Epidermal melanocyte (primary cell): ENCODE results near the gene CRYBG2.
"Not testable (repeated sequence)": the region's sequence is repeated elsewhere in the genome, so short reads cannot be mapped to it uniquely, and the experiment has no call there.

ENCODE experiments used
- DNase-seq: peaks from one replicate; pipeline ENCODE4 v3.0.0; 2011; ENCODE audit warnings: low spot score; ENCODE audit not compliant: insufficient read length

CRYBG2 gene

DNA sequence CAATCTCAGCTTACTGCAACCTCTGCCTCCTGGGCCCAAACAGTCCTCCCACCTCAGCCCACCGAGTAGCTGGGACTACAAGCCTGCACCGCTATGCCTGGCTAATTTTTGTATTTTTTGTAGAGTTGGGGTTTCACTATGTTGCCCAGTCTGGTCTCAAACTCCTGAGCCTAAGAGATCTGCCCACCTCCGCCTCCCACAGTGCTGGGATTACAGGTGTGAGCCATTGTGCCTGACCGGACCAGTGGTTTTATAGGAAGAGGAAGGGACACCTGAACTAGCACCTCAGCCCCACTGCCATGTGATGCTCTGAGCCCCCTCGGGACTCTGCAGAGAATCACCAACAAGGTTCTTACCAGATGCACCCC is 4.1 kb downstream of the CRYBG2 start:
- DNase-seq, result no peak

DNA sequence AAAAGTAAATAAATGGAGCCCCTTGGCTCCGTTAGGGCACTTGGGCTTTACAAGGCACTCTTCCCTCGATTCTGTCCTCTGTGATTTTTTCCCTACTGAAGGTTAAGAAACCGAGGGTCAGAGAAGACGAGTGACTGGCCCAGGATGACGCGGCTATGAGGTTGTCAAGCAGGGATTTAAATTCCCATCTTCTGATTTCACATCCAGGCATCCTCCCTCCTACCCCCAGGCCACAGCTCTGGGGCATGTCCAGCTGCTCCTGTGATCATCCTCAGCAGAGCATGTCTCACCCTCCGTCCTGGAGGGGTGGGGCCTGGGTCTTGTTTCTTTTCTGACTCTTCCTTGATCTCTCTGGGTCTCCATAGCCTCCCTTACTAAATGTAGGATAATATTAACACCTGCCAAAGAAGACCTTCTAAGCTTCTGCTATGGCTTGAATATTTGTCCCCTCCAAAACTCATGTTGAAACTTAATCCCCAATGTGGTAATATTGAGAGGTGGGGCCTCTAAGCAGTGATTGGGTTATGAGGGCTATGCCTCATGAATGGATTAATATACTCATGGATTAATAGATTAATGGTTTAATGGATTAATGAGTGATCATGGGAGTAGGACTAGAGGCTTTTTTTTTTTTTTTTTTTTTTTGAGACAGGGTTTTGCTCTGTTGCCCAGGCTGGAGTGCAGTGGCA is 4.6 kb downstream of the CRYBG2 start:
- no peak for DNase-seq

DNA sequence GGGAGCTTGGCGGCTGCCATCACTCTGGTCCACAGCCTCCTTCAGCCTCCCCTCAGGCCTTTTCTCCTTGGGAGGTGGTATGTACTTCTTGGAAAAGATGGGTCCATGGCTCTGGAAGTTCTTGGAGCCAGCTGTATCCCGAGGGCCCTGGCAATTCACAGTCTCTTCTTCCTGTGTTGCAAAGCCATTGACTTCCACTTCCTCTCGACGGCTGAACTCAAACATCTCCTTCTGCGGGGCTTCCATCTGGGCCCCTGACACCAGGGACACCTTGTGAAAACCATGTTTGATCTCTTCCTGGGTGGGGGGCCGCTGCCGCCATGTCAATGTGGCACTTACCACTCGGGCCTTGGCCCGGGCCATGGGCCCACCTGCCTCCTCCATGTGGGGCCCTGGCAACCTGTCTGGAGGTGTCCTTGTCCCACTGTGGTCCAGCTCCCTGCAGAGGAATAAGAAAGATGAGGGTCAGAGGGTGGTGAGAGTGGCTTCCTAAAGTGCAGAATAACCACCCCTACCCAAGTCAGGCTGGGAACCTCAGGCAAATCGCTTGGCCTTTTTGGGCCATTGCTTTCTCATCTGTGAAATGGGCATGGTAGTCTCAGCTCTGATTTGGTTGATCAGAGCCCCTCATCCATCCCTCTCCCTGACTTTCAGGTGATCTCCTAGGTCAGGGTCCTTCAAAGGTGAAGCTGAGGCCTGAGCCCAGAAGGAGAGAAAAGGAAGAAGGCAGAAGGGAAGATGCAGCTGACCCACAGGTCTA is 7.5 kb downstream of the CRYBG2 start:
- no peak for DNase-seq

DNA sequence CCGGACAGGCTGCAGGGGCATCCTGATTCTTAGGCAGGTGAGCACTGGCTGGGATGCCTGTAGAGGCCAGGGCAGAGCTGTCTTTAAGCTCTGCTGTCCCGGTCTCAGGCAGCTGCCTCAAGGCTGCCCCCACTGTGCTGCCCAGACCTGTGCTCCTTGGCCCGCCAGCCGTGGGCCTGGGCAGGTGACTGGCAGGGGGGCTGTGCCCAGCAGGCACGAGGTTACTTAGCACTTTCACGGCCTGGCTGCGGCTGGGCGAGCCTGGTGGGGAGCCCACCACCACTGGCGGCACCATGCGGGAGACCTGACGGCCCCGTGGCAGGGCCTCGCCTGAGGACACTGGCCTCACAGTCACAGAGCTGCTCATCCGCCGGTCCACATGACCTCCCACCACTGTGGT is 8.2 kb downstream of the CRYBG2 start:
- no peak for DNase-seq

DNA sequence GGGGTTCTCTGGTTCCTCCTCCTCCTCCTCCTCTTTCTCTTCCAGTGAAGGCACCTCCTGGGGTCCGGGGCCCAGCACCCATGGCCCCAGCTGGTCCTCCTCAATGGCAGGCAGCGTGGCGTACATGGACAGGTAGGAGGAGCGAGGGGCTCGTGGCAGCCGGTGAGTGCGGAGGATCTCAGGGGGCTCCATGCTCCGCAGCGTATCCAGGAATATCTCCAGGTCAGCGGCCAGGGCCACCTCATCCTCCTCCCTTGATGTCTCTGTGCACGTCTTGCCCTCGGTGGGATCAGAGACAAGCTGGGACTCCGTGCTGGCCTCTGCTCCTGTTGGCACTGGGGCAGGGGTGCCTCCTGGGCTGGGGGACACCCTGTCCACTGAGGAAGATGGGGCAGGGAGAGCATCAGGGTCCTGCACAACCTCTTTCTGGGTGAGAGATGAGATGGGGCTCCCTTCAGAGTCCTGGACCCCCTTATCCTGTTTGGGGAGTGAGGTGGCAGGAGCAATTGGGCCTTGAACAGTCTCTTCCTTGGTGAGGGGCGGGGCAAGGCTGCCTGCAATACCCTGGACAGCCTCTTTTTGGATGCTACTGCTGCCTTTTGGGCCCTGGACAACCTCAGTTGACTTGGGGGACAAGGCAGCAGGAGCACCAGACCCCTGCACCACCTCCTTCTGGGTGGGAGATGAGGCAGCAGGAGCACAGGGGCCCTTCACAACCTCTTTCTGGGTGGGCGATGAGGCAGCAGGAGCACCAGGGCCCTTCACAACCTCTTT is 9.6 kb downstream of the CRYBG2 start:
- no peak for DNase-seq

DNA sequence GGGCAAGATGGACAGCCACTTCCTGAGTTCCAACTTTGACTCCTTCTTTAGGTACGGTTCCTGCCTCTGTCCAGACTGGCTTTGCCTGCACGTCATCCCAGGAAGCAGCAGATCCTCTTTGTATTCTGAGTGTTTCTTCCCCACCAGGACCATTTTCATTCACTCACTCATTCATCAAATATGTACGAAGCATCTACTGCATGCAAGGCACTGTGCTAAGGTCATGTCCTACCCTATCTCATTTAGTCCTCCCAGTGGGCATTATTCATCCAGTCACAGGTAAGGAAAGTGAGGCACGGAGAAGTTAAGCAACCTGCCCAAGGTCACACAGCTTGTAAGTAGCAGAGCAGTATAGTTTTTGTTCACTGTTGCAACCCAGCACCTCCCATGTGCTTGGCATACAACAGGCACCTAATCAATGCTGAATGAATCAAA is 13.9 kb downstream of the CRYBG2 start:
- no peak for DNase-seq

DNA sequence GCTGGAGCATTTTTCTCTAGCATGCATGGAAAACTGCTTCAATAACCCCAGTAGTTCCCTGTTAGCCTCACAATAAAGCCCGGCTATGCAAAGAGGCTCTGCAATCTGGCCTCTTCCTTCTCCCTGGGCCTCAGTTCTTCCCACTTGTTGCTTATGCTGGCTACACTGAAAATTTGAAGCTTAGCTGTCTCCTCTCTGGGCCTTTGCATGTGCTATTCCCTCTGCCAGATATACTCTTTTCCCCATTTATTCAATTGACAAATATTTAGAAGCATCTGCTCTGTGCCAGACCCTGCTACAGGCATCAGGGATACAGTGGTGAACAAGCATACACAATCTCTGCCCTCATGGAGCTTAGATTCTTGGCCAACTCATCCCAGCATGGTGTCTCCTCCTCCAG is 15.3 kb downstream of the CRYBG2 start:
- DNase-seq, result no peak

DNA sequence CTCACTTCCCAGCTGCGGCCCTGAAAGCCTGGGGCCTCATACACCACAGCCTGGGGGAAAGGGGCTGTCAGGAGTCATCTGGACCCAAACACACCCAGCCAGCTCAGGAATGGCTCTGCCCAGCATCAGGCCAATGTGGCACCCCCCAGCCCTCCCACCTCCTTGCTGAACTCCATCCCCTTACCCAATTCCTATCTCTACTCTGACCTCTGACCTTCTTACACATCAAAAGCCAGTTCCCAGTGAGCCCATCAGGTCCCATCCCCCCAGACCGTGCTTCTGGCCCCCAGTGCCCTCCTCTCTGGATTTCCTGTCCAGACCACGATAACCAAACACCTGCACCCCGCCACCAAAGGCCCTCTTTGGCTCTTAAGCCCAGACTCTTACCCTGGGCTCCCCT is 16.3 kb downstream of the CRYBG2 start:
- no peak for DNase-seq

DNA sequence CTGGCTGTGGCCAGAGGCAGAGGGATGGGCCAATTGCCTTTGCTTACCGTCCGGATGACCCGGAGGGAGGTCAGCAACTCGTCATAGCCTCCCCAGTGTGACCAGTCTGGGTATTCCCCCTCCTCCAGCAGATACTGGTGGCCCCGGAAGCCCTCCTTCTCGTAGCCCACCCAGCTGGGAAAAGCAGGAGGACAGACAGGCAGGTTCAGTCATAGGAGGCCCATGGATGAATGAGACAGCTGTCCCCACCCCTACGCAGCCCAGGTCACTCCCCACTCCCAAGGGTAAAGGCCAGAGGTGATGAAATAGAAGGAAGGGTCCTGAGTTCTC is 16.8 kb downstream of the CRYBG2 start:
- no peak for DNase-seq

DNA sequence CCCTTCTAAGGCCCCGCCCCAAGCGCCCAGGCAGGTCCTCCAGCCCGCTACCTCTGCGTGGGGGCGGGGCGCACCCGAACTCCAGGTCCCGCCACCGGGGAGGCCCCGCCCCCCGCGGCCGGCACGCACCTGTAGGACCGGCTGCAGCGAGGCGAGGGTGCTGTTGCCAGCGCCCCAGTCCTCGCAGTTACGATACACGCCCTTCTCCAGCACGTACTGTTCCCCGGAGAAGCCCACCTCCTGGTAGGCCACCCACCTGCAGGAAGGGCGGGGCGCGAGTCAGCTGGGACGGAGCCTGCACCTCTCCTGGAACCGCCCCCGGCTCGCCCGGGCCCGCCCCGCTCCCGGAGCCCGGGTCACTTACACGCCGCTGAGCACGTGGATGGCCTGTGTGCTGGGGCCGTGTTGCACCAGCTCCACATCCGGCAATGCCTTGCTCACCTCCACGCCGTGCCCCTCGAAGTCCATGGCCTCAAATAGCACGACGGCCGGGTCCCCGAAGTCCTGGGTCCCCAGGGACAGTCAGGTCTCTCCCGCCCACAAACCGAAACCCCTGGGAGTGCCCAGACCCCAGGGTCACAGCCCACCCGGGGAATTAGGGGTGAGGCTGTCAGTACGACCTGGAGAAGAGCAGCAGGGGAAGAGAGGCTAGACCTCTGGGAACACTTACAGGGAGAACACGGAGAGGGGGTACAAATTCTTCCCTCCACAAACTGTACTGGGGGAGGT is 17.3 kb downstream of the CRYBG2 start:
- DNase-seq, result no peak

DNA sequence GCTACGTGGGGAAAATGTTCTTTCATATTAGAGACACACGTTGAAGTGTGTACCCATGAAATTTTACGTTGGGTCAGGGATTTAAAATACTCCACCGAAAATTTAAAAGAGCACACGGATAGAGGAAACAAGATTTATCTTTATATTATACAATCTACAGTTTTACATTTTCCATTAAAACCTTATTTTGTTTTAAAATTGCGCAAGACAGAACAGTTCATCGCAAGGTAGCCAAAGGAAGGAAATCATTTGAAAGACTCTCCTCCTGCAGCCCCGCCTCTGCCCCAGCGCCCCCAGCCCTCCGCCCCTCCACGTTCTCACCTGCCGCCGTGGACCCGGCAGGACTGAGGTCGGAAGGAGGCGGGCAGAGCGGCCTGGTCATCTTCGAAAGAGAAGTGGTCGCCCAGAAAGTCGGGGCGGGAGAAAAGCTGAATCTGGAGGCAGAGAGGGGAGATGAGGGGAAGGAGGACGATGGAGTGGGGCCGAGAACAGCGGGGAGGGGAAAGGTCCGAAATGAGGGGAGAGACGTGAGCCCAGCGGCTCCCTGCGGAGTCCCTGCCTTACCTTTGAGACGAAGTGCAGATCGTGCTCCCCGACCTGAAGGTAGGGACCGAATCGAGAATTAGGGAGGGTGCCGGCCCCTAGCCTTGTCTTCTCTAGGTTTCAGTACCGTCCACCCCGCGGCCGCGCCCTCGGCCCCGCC is 18.0 kb downstream of the CRYBG2 start:
- no peak for DNase-seq

DNA sequence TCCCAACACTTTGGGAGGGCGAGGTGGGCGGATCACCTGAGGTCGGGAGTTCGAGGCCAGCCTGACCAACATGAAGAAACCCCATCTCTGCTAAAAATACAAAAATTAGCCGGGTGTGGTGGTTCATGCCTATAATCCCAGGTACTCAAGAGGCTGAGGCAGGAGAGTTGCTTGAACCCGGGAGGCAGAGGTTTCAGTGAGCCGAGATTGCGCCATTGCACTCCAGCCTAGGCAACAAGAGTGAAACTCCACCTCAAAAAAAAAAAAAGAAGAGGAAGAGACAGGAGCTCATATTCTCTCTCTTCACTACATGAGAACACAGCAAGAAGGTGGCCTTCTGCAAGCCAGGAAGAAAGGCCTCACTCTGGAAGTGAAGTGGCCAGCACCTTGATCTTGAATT is 20.6 kb downstream of the CRYBG2 start:
- DNase-seq, result not testable (repeated sequence)

DNA sequence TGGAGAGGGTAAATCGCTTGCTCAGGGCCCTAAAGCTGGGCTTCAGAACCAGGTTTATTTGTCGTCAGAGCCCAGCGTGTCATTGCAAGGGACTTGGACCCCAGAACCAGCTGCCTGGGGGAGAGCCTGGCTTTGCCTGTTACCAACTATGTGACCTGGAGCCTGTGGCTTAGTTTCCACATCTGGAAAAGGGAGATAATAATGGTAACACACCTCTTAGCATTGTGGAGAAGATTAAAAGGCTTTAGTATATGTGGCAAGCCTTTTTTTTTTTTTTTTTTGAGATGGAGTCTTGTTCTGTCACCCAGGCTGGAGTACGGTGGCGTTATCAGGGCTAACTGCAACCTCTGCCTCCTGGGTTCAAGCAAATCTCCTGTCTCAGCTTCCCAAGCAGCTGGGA is 23.7 kb downstream of the CRYBG2 start:
- DNase-seq, result no peak

DNA sequence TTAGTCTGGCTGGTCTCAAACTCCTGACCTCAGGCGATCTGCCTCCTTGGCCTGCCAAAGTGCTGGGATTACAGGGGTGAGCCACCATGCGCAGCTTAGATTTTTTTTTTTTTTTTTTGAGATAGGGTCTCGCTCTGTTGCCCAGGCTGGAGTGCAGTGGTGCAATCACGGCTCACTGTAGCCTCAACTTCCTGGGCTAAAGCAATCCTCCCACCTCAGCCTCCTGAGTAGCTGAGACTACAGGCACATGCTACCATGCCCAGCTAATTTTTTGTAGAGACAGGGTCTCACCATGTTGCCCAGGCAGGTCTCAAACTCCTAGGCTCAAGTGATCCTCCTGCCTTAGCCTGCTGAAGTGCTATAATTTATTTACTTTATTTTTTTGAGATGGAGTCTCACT is 24.6 kb downstream of the CRYBG2 start:
- not testable (repeated sequence) for DNase-seq

DNA sequence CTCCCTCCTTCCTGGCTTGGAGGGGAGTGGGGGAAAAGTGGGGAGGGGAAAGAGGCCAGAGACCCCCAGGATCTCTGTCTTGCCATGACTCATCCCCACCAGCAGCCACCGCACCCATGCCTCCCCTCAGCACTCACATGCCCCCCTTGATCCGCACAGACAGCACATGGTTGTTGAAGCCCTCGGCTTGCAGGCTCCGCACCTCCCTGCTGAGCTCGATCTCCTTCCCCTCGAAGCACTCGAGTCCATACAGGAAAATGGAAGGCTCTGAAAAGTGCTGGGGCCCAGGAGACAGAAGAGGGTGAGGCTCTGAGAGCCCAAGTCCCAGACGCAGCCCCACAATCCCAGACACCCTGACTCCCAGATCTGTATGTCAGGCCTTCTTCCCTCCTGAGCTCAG is 25.3 kb downstream of the CRYBG2 start:
- no peak for DNase-seq

DNA sequence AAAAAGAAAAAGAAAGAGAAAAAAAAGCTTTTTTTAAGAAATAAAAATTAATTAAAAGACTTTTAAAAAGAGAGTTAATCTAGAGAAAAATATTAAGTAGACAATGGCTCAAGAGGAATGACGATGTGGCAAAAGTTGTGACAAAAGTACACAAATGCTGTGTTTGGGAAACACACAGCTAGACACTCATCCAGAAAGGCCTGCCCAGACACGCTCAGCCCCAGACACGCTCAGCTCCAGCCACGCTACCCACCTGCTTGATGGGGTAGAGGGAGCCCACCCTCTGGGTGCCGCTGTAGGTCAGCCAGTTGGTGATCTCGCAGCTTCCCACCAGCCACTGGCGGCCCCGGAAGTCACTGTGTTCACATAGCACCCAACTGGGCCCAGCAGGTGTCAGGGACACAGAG is 26.0 kb downstream of the CRYBG2 start:
- no peak for DNase-seq

DNA sequence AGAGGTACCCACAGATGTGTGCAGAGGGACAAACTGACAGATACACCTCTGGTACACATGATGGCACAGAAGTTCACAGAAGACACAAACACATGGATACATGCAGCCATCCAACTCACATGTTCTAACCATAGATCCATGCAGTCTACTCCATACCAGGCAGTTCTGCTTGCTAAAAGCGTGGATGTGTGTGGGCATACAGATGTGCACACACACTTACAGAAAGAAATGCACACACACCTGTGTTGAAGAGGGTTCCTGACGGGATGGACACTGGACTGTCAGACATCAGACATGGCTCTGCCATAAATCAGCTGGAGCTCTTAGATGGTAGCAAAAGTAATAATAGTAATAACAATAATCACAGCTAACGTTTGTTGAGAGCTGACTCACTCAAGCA is 29.4 kb downstream of the CRYBG2 start:
- no peak for DNase-seq

DNA sequence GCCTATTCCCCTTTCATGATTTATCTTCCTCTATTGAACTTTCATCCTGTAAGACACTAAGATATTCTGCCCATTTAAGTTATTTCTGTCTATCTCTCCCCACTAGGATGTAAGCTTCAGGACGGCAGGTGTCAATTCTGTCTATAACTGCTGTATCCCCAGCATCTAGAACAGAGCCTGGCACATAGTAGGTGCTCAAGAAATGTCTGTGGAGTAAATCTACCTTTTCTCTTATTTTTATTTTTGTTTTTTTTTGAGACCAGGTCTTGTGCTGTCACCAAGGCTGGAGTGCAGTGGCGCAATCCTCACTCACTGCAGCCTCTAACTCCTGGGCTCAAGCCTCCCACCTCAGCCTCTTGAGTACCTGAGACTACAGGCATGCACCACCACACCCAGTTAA is 30.5 kb downstream of the CRYBG2 start:
- no peak for DNase-seq

DNA sequence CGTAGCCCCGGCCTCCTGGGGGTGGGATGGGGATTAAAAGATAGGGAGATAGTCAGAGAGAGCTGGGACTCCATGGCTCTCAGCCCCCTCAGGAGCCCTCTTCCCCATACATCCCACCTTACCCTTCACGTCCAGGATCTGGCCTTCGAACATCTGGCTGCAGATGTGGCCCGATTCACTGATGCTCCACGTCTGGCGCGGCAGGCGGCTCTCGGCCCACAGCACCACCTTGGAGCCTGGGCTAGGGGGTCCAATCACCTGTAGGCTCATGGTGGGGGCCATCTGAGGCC is 31.9 kb downstream of the CRYBG2 start:
- DNase-seq, result no peak

DNA sequence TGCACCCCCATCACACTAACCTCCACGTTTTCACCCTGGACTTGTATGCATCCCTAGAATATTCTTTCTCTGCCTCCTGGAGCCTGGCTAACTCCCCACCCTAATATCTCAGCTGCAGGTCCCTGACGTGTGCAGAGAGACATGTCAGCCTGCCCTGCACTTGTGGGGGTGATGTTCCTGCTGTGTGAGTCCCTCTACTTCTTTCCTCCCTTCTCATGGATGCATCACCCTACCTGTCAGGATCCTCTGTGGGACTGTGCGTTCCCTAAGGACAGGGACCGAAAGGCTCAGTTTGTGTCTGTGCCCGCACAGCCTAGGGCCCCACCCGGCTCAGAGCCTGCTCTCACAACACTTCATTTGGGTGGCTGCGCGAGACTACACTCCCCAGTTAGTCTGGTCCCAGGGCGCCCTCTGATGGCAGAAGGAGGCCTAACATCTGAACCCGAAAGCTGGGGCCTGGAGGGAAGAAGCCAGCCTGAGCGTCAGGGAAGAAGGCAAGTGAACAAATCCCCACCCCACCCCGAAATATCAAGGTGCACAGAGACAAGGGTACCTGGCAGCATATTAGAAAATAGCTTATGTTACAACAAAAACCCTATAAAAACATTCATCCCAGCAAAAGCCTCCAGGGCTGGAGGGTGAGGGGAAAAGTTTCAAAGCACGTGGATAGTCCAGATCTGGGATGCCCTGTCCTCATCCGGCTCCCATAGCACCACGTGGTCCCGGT is 32.5 kb downstream of the CRYBG2 start:
- peak; percentile 91 for DNase-seq

DNA sequence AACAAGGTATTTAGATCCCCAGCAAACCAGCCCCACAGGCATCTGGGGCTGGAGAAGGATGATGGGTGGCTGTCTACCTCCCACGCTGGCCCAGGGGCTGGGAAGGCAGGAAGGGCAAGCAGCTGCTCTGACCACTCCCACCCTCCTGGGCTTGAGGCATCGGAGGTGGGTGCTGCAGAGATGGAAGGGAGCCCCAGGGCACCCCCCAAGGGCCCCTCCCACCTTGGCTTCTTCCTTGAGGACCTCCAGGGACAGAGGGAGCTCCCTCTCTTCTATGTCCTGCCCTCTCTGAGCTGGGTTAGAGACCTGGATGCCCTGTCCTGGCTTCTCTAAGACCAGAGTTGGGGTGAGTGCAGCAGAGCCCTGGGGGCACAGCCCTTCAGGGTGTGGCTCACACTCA is 33.0 kb downstream of the CRYBG2 start:
- no peak for DNase-seq
